A549 treated with Hydrocortisone at 1 μM for 4 hours (cell line): ENCODE measurements around the gene GLB1L2. TPM values are rescaled to one million over a fixed set of nuclear protein-coding genes. Genes with fewer than 3 reads are reported as not detected.

Source experiments
- total RNA-seq: library from RNA; stranded (reverse); fragments of 200-300 nt; extraction: Qiagen RNA extraction; gene quantifications from 5 replicates; pipeline ENCODE4 v1.2.3, GENCODE V29; 2022

The GLB1L2 gene, protein sequence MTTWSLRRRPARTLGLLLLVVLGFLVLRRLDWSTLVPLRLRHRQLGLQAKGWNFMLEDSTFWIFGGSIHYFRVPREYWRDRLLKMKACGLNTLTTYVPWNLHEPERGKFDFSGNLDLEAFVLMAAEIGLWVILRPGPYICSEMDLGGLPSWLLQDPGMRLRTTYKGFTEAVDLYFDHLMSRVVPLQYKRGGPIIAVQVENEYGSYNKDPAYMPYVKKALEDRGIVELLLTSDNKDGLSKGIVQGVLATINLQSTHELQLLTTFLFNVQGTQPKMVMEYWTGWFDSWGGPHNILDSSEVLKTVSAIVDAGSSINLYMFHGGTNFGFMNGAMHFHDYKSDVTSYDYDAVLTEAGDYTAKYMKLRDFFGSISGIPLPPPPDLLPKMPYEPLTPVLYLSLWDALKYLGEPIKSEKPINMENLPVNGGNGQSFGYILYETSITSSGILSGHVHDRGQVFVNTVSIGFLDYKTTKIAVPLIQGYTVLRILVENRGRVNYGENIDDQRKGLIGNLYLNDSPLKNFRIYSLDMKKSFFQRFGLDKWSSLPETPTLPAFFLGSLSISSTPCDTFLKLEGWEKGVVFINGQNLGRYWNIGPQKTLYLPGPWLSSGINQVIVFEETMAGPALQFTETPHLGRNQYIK
- total RNA-seq: 1.9 to 2.2 TPM (median 2.0 TPM) in 5 replicates

DNA sequence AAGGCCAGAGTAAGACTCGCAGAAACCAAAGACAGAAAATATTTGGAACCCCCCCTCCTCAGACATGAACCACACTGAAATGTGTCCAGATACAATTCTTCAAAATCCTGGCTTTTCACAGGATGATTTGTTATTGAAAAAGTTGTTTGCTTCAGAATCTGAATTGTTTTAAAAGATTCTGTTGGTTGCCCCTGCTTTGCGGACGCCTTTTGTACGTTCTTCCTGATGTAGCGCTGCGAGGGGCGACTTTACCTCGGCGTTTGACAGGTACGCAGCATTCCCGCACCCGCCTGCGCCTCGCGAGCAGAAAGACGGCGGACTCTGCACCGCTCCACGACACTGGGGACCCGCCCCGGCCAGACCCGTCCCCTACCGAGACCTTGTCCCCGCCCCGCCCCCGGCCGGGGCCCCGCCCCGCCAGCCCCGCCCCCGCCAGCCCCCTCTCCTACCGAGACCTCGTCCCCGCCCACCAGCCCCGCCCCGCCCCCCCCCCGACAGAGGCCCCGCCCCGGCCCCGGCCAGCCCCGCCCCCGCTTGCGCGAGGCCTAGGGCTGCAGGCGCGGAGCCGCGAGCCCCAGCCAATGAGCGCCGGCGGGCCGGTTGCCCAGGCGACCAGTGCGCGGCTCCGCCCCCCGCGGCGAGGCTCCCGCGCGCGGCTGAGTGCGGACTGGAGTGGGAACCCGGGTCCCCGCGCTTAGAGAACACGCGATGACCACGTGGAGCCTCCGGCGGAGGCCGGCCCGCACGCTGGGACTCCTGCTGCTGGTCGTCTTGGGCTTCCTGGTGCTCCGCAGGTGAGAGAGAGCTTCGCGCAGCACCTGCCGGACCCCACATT, at the start of gene GLB1L2:
TSS of gene GLB1L2 (plus strand) at position 635 of the 835 bp plus-strand sequence. CDS start at position 709, 74 bp downstream.

DNA sequence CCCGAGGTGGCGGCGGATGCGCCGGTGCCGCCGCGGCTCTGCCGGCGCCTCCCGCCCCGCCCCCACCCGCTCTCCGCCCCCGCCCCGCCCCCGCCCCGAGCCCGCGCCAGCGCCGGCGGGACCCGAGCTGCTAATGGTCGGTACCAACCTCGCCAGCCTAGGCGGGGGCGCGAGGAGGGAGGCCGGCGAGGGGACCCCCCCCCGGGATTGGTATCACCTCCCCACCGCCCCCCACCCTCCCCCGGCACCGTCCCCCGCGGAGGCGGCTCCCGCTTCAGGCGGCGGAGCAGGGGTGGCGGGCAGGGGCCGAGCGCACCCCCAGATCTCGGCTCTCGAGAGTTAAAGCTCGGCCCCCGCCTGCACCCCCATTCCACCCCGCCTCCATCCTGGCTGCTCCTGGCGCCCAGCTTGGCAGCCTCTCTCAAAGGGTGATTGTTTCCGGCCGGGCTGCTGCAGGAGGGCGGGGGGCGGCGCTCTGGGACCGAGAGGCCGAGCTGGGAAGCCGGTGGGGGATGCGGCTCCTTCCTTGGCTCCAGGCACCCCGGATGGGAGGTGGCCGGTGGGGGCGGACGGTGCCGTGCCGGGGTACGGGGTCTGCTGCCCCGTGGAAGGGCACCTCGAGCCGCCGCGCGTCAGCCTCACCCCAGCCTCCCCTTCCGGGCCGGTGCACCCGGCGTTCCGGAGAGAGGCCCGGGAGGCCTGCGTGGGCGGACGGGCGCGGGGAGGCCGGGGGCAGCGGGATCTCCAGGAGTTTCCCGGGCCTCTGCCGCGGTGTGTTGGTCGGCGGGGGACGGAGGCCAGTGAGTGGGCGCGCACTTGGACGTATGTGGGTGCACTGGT, 80.6 kb downstream of the GLB1L2 start, which contains the start of gene B3GAT1:
TSS of gene B3GAT1 (minus strand) at position 40 of the 840 bp plus-strand sequence. CDS start 24,583 bp downstream, outside the sequence.

Other genes starting within 250 kb of the GLB1L2 start
- gene NCAPD3, start 108.0 kb upstream of the GLB1L2 start, total RNA-seq: 20.0 to 24.3 TPM (median 23.4 TPM) in 5 replicates
- gene VPS26B, start 107.3 kb upstream of the GLB1L2 start, total RNA-seq: 18.6 to 22.7 TPM (median 21.4 TPM) in 5 replicates
- gene THYN1, start 78.6 kb upstream of the GLB1L2 start, total RNA-seq: 16.2 to 18.7 TPM (median 17.7 TPM) in 5 replicates
- gene ACAD8, start 78.4 kb upstream of the GLB1L2 start, total RNA-seq: 8.3 to 10.2 TPM (median 9.4 TPM) in 5 replicates
- 0.03 TPM in 1 of 5 replicates, not detected in the others for gene GLB1L3, start 55.6 kb upstream of the GLB1L2 start, total RNA-seq
- gene B3GAT1, start 80.3 kb downstream of the GLB1L2 start, total RNA-seq: 0.02 to 0.07 TPM in 2 of 5 replicates, not detected in the others